HG02981 (cell line): ENCODE data around the gene GRHPR.
"Not testable (repeated sequence)": the region's sequence is repeated elsewhere in the genome, so short reads cannot be mapped to it uniquely, and the experiment has no call there.

ENCODE experiments used
- ATAC-seq: cut with Tn5 transposase; IDR thresholded peaks from one replicate; pipeline ENCODE4 v1.9.1; 2021; ENCODE audit warnings: mild to moderate bottlenecking, moderate library complexity; ENCODE audit not compliant: unreplicated experiment

GRHPR gene

DNA sequence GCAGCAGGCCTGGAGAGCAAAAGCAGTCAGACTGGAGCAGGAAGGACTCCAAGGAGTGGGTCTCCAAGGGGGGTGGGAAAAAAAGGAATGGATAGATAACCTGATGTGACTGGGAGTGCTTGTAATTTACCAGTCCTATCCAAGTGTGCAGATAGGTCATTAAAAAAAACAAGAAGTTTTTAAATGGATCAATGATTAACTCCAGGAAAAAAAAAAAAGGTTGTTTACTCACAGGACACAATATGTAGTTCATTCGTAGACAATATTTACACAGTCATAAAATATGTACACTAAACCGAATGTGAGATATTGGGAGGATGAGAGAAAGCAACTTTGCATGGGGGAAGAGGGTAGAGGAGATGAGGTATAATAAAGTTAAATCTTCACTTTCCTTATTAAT is 22.4 kb downstream of the GRHPR start:
- no peak for ATAC-seq

DNA sequence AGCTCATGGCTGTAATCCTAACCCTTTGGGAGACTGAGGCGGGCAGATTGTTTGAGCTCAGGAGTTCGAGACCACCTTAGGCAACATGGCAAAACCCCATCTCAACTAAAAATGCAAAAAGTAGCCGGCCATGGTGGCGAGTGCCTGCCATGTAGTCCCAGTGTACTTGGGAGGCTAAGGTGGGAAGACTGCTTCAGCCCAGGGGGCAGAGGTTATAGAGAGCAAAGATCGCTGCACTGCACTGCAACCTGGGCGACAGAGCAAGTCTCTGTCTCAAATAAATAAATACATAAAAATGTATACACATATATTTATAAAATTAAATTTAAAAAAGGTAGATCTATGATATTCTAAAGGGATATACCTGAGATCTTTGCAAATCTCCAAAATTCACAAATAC is 23.3 kb downstream of the GRHPR start:
- ATAC-seq, result no peak

DNA sequence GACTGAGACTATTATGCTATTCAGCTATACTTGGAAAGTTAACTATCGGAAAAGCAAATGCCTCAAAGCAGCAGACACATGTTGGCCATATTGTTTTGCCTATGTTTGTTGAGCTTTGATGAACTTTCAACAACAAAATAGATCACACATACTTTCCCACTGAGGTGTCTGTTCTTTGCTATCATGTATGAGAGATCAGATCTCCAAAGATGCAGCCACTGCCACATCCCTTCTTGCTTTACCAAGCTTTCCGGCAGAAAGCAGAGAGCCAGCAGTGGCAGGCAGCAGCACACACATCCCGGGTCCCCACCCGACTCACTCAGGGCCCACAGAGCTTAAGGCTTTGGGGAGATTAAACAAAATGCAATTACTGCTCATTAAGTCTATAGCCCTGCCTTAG is 23.9 kb downstream of the GRHPR start:
- ATAC-seq, result no peak

DNA sequence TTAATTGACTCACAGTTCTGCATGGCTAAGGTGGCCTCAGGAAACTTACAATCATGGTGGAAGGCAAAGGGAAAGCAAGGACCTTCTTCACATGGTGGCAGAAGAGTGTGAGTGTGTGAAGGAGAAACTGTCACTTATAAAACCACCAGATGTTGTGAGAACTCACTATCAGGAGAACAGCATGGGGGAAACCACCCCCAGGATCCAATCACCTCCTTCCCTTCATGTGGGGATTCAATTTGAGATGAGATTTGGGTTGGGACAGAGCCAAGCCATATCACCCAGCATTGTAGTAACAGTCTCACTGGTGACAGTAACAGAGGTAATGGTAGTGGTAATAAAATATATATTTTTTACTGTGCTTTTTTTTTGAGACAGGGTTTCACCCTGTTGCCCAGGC is 24.6 kb downstream of the GRHPR start:
- ATAC-seq, result no peak

DNA sequence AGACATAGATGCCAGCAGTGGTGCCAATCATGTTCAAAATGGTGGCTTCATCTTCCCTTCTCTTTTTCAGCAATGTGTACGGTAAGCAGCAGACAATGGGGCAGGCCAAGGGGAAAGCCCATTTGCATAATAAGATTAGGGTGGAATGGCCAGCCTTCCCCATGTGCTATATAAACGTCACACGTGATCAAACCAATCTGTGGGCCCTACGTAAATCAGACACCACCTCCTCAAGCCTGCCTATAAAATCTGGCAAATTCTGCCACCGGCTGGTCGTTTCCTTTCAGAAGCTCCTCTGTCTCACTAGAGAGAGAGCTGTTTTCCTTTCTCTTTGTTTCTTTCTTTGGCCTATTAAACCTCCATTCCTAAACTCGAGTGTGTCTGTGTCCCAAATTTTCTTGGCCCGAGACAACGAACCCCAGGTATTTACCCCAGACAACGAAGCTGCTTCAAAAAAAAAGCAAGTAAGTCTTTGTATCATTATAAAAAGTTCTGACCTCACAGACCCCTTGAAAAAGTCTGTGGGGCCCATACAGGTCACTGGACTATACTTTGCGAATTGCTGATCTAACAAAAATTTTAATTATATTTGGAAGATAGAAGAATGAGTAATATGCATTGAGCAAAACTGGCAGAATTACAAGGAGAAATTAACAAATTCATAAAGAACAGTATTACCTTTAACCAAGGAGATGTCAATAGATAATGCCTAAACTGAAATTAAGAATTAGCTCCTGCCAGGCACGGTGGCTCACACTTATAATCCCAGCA is 27.6 kb downstream of the GRHPR start:
- ATAC-seq, result no peak

DNA sequence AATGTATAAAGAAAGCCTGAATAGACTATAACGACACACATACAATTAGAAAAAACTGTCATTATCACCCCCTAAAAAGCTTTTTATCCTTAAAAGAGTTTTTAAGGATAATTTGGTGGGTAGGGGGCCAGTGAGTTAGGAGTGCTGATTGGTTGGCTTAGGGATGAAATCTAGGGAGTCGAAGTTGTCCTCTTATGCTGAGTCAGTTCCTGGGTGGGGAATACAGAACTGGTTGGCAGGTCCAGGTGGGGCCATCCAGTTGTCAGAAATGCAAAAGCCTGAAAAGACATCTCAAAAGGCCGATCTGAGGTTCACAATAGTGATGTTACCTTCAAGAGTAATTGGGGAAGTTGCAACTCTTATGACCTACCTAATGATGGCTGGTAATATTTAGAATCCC is 29.1 kb downstream of the GRHPR start:
- no peak for ATAC-seq

DNA sequence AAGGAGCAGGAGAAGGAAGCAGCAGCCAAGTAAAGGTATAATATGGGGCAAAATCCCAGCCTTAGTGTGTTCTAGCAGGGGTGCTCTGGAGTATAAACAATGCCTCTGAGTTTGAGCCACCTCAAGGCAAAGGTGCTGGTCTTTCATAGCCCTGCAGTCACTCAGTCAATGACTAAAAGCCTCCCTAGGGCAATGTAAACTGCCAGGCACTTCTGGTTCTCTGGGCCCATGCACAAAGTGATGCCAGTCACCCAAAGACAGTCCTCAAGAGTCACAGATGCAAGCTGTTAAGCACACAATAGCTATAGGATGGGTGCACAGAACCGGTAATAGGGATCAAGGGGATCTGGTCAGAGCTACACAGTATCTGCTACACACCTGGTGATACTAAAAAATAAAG is 30.1 kb downstream of the GRHPR start:
- ATAC-seq, result no peak

DNA sequence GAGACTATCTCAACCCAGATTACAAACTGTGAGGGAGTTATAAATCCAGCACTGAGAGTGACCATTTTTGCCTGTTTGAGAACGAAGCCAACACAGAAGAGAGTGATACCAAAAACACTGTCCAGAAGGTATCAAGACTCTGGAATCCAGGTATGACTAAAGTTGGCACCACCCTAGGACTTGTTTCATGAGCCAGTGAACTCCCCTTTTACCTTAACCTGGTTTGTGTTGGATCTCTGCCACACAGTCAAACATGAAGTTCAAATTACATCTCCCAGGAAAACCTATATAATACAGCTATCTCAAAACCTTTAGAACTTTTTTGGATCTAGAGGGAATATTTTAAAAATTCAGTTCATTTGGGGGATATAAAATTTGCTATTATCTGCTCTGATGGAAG is 31.3 kb downstream of the GRHPR start:
- ATAC-seq, result no peak

DNA sequence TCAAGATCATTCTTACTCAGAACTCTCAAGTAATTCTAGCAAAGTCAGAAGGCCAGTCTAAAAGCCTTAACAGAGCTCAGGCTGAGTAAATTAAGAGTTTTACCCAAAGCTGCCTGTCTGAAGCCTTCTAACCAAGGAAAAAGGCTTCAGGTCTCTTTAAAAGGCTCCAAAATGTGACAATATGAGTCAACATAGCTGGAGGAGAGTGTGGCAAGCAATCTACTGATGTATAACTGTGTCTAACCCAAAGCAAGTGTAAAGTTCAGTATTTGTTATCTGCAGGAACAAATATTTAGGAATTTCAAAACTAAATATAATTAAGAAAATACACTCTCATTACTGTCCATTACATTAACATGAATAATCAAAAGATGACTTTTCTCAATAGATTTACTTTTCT is 31.7 kb downstream of the GRHPR start:
- no peak for ATAC-seq

DNA sequence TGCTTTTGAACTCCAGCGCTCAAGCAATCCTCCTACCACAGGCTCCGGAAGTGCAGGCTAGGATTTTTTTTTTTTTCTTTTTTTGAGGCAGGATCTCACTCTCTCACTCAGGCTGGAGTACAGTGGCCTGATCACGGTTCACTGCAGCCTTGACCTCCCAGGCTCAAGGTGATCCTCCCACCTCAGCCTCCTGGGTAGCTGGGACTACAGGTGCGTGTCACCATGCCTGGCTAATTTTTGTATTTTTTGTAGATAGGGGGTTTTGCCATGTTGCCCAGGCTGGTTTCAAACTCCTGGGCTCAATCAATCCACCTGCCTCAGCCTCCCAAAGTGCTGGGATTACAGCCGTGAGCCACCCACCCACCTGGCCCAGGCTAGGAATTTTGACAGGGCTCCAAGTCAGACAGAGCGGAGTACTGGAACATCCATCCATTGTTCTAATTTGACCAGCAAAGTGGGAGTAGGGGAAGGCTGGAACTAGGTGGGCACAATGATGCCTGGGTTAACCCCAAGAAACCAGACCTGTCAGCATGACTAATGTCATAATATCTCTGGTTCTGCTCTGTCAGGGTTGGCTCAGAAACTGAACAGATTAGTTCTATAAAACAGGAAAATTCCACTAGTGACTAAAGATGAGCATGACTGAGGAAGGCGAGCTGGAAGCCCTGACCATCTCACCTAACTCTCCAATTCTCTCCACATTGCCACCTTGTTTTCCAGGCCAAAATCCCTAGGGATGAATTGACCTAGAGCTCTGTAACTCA is 33.6 kb downstream of the GRHPR start:
- ATAC-seq, result no peak

DNA sequence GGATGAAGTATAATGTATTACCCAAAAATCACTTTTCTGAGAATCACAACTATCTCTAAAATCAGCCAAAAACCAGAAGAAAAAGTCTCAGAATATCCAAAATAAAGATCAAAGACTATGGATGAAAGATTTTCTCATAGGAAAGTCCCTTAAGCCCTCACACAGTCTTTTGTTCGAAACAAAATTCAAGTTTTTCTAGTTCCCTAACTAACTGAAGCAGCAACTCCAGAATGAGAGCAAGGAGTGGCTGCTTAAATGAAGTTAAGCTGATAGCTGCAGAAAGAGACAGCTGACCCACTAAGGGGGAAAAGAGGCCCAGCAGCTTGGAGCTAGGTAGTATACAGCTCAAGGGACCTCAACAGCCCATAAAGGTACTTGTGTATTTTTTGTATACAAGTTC is 34.3 kb downstream of the GRHPR start:
- ATAC-seq, result no peak

DNA sequence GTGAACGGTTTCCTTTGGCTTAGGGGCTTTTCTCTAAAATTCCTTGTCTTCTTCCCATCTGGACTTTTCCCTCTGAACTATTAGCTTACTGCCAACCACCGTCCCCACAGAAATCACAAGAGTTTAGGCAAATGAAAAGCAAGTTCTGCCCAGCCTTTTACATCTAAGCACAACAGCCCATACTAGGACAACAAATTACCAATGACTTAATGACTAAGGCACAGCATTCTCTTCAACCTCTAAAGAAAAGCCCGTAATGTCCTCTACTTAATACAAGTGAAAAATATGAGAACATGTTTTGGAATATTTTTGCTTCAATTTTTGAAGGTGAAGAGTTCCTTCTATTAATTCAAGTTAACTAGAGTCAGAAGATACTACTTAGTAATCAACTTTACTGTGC is 41.5 kb downstream of the GRHPR start:
- no peak for ATAC-seq

DNA sequence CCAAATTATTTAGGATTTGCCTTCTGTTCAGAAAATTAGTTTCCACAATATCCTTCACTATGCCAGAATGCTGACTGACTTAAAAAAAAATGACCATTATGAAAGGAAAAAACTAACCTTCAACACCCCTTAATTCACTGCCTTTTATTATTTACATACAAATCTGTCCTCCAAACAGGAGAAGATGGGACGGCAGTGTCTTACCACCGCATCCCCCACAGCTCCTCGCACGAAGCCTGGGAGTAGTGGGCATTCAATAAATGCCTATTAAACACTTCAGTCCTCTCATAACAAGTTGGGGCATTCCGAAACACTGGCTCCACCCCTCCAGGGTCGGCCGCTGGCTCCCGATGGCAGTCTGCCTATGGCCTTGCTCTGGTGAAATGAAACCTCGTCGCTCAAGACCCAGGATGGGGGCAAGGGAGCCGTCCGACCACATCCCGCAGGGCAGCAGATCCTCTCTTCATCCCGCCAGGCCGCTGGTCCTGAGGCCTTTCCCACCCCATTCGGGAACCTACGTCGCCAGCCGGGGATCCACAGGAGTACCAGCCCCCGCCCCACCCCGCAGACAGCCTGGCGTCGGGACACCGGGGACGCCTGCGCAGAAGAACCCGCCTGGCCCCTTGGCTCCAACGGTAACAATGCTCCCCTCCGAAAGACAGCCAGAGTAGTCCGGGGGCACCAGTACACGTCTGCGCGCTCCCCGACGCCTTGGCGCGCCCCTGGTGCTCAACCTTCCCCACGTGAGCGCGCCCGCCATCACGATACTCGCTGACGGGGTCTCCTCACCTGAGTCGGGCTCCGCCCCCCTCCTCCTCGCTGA is 42.1 kb downstream of the GRHPR start:
- peak; percentile 11 for ATAC-seq

DNA sequence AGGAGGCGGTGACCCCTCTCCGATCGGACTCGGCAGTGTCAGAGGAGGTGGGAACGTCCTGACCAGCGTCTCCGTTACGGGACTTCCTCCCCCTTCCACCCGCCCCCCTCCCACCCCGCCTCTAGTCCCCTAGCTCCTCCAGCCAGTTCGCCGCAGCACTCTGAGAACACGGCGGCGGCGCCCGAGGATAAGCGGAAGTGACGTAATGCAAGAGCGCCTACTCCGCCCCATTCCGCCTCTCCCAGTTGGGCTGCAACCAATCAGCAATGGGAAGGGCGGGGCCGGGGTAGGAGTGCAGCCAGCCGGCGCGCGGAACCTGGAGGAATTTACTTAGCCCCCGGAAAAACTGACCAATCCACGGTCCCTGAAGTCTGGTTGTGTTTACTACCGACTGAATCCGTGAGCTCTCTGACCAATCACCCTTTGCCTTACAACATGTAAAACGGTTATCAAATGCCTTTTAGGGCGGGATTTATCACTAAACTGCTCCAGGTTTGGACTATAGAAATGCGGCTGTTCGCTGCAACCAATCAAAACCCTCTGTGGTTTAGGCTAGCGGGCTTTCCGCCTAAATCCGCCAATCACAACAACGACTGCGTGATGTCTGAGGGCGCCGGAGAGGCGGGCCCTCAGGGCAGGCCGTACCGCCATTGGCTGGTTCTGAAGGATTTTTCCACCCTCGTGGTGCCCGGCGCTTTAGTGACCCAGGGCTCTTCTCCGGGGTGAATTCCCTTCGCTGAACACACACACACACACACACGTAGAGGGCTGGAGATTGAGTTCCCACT is 42.9 kb downstream of the GRHPR start, which contains the start of gene ZBTB5:
Gene ZBTB5 (minus strand): TSS at position 202 of the 788 bp plus-strand sequence. CDS start 22,899 bp downstream, outside the sequence.
- ATAC-seq, result peak; percentile 73

DNA sequence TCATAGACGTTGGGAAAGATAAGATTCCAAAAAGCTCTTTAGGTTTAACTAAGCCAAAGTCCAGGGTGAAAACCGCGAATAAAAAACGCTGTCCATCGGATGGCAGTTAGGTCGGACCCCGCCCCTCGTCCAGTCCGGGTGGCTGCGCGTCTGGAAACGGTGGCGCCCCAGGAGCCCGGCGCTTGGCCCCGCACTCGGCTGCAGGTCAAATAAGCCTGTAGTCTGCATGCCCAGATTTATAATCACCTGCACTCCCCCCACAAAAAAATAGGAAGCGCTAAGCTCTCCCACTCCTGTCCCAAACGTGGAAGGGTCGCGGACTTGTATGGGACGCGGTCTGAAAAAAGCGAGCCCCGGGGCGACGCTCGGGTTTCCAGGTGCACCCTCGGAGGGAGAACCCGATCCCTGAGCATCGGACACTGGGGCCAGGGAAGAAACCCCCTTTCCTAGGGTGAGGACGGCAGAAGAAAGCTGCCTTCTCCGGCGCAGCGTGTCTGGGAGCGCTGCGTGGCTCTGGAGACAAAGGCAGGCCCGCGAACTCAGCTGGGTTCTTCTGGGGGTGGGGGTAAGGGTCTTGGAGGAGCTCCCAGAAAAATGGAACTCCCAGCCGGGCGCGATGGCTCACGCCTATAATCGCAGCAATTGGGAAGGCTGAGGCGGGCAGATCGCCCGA is 43.7 kb downstream of the GRHPR start:
- peak; percentile 4 for ATAC-seq

DNA sequence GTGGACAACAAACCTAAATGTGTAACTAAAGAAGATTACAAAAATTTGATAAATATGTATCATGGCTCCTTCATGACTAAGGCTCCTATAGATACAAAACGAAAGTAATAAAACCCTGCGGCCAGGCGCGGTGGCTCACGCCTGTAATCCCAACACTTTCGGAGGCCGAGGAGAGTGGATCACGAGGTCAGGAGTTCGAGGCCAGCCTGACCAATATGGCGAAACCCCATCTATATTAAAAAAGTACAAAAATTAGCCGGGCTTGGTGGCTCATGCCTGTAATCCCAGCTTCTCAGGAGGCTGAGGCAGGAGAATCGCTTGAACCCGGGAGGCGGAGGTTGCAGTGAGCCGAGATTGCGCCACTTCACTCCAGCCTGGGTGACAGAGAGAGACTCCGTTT is 45.0 kb downstream of the GRHPR start:
- ATAC-seq, result not testable (repeated sequence)

DNA sequence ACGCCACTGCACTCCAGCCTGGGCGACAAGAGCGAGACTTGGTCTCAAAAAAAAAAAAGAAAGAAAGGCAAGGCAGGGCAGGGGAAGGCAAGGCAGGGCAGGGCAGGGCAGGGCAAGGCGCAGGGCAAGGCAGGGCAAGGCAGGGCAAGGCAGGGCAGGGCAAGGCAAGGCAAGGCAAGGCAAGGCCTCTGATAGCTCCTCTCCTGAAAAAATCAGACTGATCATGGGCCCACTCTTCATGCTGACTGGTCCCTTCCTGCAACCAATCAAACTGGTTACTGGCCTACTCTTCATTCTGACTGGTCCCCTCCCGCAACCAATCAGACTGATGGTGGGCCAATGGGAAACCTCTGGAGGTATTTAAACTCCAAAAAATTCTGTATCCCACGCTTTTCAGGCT is 46.1 kb downstream of the GRHPR start:
- no peak for ATAC-seq

DNA sequence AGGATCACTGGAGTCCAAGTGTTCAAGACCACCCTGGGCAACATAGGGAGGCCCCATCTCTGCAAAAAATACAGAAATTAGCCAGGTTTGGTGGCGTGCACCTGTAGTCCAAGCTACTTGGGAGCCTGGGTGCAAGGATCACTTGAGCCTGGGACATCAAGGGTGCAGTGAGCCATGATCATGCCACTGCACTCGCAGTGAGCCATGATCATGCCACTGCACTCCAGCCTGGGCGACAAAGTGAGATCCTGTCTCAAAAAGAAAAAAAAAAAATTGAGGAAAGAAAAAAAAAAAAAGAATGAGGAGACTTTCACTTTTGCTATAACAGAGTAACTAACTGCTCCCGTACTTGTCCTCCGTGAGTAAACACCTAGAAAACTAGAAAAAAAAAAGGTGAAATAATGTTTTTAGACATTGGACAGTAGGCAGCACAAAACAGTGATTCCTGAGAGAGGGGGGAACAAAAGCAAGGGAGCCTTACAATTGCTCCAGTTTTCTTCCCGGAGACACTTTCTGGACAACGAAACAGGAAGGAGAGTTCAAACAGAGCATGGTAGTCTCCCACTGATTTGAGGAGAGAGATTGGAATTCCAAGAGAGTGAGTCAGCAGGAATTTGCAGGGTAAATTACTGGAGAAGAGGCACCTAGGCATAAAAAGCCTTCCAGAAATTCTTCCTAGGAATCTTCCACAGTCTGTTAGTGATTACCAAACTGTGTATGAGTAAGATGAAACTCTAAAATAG is 49.6 kb downstream of the GRHPR start:
- ATAC-seq, result no peak

DNA sequence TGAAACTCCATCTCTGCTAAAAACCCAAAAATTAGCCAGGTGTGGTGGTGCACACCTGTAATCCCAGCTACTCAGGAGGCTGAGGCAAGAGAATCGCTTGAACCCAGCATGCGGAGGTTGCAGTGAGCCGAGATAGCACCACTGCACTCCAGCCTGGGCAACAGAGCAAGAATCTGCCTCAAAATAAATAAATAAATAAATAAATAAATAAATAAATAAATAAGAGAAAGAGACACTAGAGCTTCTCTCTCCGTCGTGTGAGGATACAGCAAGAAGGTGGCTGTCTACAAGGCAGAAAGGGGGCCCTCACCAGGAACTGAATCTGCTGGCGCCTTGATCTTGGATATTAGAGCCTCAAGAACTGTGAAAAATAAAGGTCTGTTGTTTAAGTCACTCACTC is 51.5 kb downstream of the GRHPR start:
- not testable (repeated sequence) for ATAC-seq
